Lower leg skin (tissue), 4 donors: ENCODE data around the gene SLC13A3. TPM values are rescaled to one million over a fixed set of nuclear protein-coding genes. Genes with fewer than 3 reads are reported as not detected.

Experiments used
- DNase-seq, 2 donors: peaks; one replicate each; pipeline ENCODE4 v3.0.0-alpha.2; 2019; ENCODE audit warnings: low spot score in 2 of 2
- H3K4me3 ChIP-seq: fragments of 200-600 bp; sonication (generic); 2 replicates; pipeline ENCODE4 v1.5.1; 2017; ENCODE audit warnings: mild to moderate bottlenecking, low read depth; ENCODE audit not compliant: poor library complexity, severe bottlenecking
- CTCF ChIP-seq, 3 donors: fragments of 450-650 bp; IDR thresholded peaks; one replicate each; pipeline ENCODE4 v1.5.1; 2016; ENCODE audit warnings: antibody characterized with exemption in 3 of 3, mild to moderate bottlenecking in 3 of 3, moderate library complexity in 2 of 3
- POLR2A ChIP-seq, 2 donors: fragments of 450-650 bp; IDR thresholded peaks; one replicate each; pipeline ENCODE4 v1.6.1; 2016 to 2017; ENCODE audit warnings: antibody characterized with exemption in 2 of 2, mild to moderate bottlenecking in 1 of 2, moderate library complexity in 1 of 2
- WGBS, 2 donors: methylation state at CpG; one replicate each; pipeline ENCODE4 v1.1.5; 2018; 5-methylcytosine and 5-hydroxymethylcytosine counted together
- intact Hi-C: fragments of 100-400 bp; cut with DNase I; formaldehyde crosslinking; loops from one replicate; pipeline ENCODE4 v1.15.0; 2023; ENCODE audit warnings: low total_unique reads
- total RNA-seq, 4 donors: library from RNA; depleted of rRNA; stranded (reverse); fragments of >200 nt; gene quantifications; one replicate each; pipeline ENCODE4 v1.1.0, GENCODE V29; 2016

SLC13A3 gene
- total RNA-seq = 1 to 10 TPM; 1.4 to 3.3 (median 1.8) TPM

GRCh38 chr20:46651091-46651962 is at the start of gene SLC13A3:
Gene SLC13A3, minus strand, starts transcription at chr20:46651459. Its CDS starts 38 bp downstream, at chr20:46651421.
- WGBS, 2 donors = 20 to 28% methylated on average over 43 to 55 of the region's 55 CpGs
- intact Hi-C loops = no loop called here
- DNase-seq = peak in 1 of 2 donors; percentile 56
- no peak within 1 kb of the TSS for H3K4me3 ChIP-seq
- TF ChIP-seq CTCF (IDR thresholded peaks at IDR 0.05) = no peak
- TF ChIP-seq POLR2A (IDR thresholded peaks at IDR 0.05) = no peak

GRCh38 chr20:46701057-46701456 is 49.8 kb upstream of the SLC13A3 start:
- TF ChIP-seq CTCF (IDR thresholded peaks at IDR 0.05) = no peak
- TF ChIP-seq POLR2A (IDR thresholded peaks at IDR 0.05) = no peak
- WGBS, 2 donors = 52 to 59% methylated on average over 2 of the region's 2 CpGs
- no peak overlapping the region for H3K4me3 ChIP-seq
- peak in 1 of 2 donors; percentile 13 for DNase-seq
- intact Hi-C loops = no loop called here

GRCh38 chr20:46700481-46700880 is 49.2 kb upstream of the SLC13A3 start:
- WGBS, 2 donors = 72 to 77% methylated on average over 6 of the region's 6 CpGs
- intact Hi-C loops = no loop called here
- TF ChIP-seq CTCF (IDR thresholded peaks at IDR 0.05) (no peak), POLR2A (IDR thresholded peaks at IDR 0.05) (no peak)
- no peak overlapping the region for H3K4me3 ChIP-seq
- peak in 1 of 2 donors; percentile 28 for DNase-seq

- peak in 1 of 2 donors; percentile 53 for DNase-seq
- intact Hi-C loops = no loop called here
- H3K4me3 ChIP-seq = no peak overlapping the region
- TF ChIP-seq POLR2A (IDR thresholded peaks at IDR 0.05) (no peak), CTCF (IDR thresholded peaks at IDR 0.05) (no peak)
- WGBS, 2 donors = 51 to 54% methylated on average over 12 of the region's 12 CpGs
Measured at GRCh38 chr20:46699651-46700359, 48.5 kb upstream of the SLC13A3 start.

- 87 to 90% methylated on average over 2 of the region's 2 CpGs for WGBS, 2 donors
- peak in 1 of 2 donors; percentile 8 for DNase-seq
- no peak overlapping the region for H3K4me3 ChIP-seq
- intact Hi-C loops = no loop called here
- TF ChIP-seq CTCF (IDR thresholded peaks at IDR 0.05) = no peak
- no peak for TF ChIP-seq POLR2A (IDR thresholded peaks at IDR 0.05)
Measured at GRCh38 chr20:46698788-46699187, 47.5 kb upstream of the SLC13A3 start.
